ENCODE results near the gene CLBA1.

GRCh38 chr14:104966981-104967385 is 18.6 kb upstream of the CLBA1 start:
- no peak for TF ChIP-seq CTCF (IDR thresholded peaks at IDR 0.05)
- TF ChIP-seq EZH2 (IDR thresholded peaks at IDR 0.05; ENCODE audit: borderline replicate concordance, insufficient read depth, low read depth, low read length, poor library complexity, severe bottlenecking), result no peak

All from B cell (primary cell).